OCI-LY1 (cell line): ENCODE data around the gene NADK2.
"Not testable (repeated sequence)": the region's sequence is repeated elsewhere in the genome, so short reads cannot be mapped to it uniquely, and the experiment has no call there.

Experiments
- CTCF ChIP-seq: fragments of 200-600 bp; sonication (generic), shearing (Covaris generic); IDR thresholded peaks from 2 replicates; pipeline ENCODE4 v1.5.1; 2017; ENCODE audit warnings: mild to moderate bottlenecking, antibody characterized with exemption, low read length, moderate library complexity, mixed read lengths
- EZH2 ChIP-seq: fragments of 200-600 bp; sonication (generic), shearing (Covaris generic); IDR thresholded peaks from 2 replicates; pipeline ENCODE4 v1.8.0; 2017; ENCODE audit warnings: borderline replicate concordance, mixed run types, mild to moderate bottlenecking, antibody characterized with exemption, low read length, moderate library complexity, mixed read lengths

DNA sequence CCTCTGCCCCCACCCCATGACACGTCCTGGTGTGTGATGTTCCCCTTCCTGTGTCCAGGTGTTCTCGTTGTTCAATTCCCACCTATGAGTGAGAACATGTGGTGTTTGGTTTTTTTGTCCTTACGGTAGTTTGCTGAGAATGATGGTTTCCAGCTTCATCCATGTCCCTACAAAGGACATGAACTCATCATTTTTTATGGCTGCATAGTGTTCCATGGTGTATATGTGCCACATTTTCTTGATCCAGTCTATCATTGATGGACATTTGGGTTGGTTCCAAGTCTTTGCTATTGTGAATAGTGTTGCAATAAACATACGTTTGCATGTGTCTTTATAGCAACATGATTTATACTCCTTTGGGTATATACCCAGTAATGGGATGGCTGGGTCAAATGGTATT, 57.3 kb downstream of the NADK2 start:
- not testable (repeated sequence) for TF ChIP-seq CTCF, EZH2
